Measurements from ENCODE around the gene OR5B2.
"Not testable (repeated sequence)": the region's sequence is repeated elsewhere in the genome, so short reads cannot be mapped to it uniquely, and the experiment has no call there.

The OR5B2 gene

DNA sequence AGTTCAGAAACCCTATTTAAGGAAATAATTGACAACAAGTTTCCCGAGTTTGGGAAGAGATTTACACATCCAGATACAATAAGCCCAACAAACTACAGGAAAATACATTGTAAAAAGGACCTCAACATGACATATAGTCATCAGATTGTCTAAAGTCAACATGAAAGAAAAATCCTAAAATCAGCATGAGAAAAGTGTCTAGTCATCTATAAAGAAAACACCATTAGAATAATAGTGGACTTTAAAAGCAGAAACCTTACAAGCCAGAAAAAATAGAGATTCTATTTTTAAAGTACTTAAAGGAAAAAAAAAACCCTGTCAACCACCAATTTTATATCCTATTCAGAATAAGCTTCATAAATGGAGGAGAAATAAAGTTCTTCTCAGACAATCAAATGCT lies 1.4 kb upstream of the OR5B2 start:
- no peak overlapping the region for H3K4me3 ChIP-seq (ENCODE audit: extremely low read depth, insufficient read depth, low read length, poor library complexity, severe bottlenecking)
- H3K27ac ChIP-seq (ENCODE audit: low read depth, low read length, severe bottlenecking): no peak overlapping the region
- no CpG with 5 or more reads among the region's 1 CpG for WGBS, 2 experiments (ENCODE audit: insufficient coverage in 2 of 2)
- no peaks in the 10 kb centered on the region for H3K9me3 ChIP-seq (ENCODE audit: control insufficient read depth, low read length)
- no peaks in the 10 kb centered on the region for H3K36me3 ChIP-seq (ENCODE audit: control insufficient read depth, insufficient read depth, low read length)
- no peaks in the 10 kb centered on the region for H3K4me1 ChIP-seq (ENCODE audit: control insufficient read depth, insufficient read depth, low read length, poor library complexity, severe bottlenecking)

- Histone ChIP-seq H3K4me3 (ENCODE audit: extremely low read depth, insufficient read depth, low read length, poor library complexity, severe bottlenecking) (no peak within 1 kb of the TSS), H3K4me1 (ENCODE audit: control insufficient read depth, insufficient read depth, low read length, poor library complexity, severe bottlenecking) (no peaks in the 10 kb centered on the region), H3K27ac (ENCODE audit: low read depth, low read length, severe bottlenecking) (no peak within 1 kb of the TSS), H3K36me3 (ENCODE audit: control insufficient read depth, insufficient read depth, low read length) (no peaks in the 10 kb centered on the region), H3K9me3 (ENCODE audit: control insufficient read depth, low read length) (no peaks in the 10 kb centered on the region)
- WGBS, 2 experiments (ENCODE audit: insufficient coverage in 2 of 2): no CpG with 5 or more reads among the region's 1 CpG
Measured at GRCh38 chr11:58406774-58407173, 21.1 kb downstream of the OR5B2 start, which contains the start of gene OR5B3. OR5B3 (minus strand) TSS chr11:58406874; CDS start chr11:58403409, 3,465 bp downstream.

DNA sequence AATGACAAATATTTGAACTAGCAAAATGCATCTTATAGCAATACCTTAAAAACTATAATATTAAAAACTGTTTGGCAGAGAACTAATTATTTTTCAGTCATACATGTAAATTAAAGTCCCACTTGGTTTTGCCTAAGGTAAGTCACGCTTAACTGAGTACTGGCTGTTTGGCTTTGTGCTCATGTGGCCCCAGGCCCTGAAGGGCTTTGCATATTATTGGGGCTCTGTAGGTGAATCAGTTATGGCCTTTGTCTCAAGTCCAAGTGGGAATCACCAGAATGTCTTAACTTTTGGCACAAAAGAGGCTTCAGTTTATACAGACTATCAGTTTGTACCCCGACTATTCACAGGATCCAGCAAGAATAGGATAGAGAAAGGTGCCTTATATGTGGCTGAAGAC lies 28.3 kb downstream of the OR5B2 start:
- H3K4me1 ChIP-seq (ENCODE audit: control insufficient read depth, insufficient read depth, low read length, poor library complexity, severe bottlenecking); H3K27ac ChIP-seq (ENCODE audit: low read depth, low read length, severe bottlenecking); H3K4me3 ChIP-seq (ENCODE audit: extremely low read depth, insufficient read depth, low read length, poor library complexity, severe bottlenecking); H3K36me3 ChIP-seq (ENCODE audit: control insufficient read depth, insufficient read depth, low read length): not testable (repeated sequence)
- peaks cover 12% of the 10 kb centered on the region for H3K9me3 ChIP-seq (ENCODE audit: control insufficient read depth, low read length)
- WGBS, 2 experiments (ENCODE audit: insufficient coverage in 2 of 2): no CpG with 5 or more reads among the region's 2 CpGs

GRCh38 chr11:58395581-58395980 lies 32.3 kb downstream of the OR5B2 start:
- H3K4me1 ChIP-seq (ENCODE audit: control insufficient read depth, insufficient read depth, low read length, poor library complexity, severe bottlenecking): peaks cover 14% of the 10 kb centered on the region
- WGBS, 2 experiments (ENCODE audit: insufficient coverage in 2 of 2): no CpG with 5 or more reads among the region's 2 CpGs
- no peak overlapping the region for H3K27ac ChIP-seq (ENCODE audit: low read depth, low read length, severe bottlenecking)
- H3K36me3 ChIP-seq (ENCODE audit: control insufficient read depth, insufficient read depth, low read length): no peaks in the 10 kb centered on the region
- H3K9me3 ChIP-seq (ENCODE audit: control insufficient read depth, low read length): peaks cover 12% of the 10 kb centered on the region
- no peak overlapping the region for H3K4me3 ChIP-seq (ENCODE audit: extremely low read depth, insufficient read depth, low read length, poor library complexity, severe bottlenecking)

- H3K4me3 ChIP-seq (ENCODE audit: extremely low read depth, insufficient read depth, low read length, poor library complexity, severe bottlenecking): no peak overlapping the region
- H3K27ac ChIP-seq (ENCODE audit: low read depth, low read length, severe bottlenecking): peak overlapping the region; percentile 52
- H3K9me3 ChIP-seq (ENCODE audit: control insufficient read depth, low read length): peaks cover 12% of the 10 kb centered on the region
- peaks cover 14% of the 10 kb centered on the region for H3K4me1 ChIP-seq (ENCODE audit: control insufficient read depth, insufficient read depth, low read length, poor library complexity, severe bottlenecking)
- H3K36me3 ChIP-seq (ENCODE audit: control insufficient read depth, insufficient read depth, low read length): no peaks in the 10 kb centered on the region
Measured at GRCh38 chr11:58394195-58394594, 33.7 kb downstream of the OR5B2 start.

GRCh38 chr11:58392746-58393145 lies 35.2 kb downstream of the OR5B2 start:
- no peaks in the 10 kb centered on the region for H3K36me3 ChIP-seq (ENCODE audit: control insufficient read depth, insufficient read depth, low read length)
- 60% methylated on average over 1 of the region's 1 CpG; no CpG with 5 or more reads in 1 of the 2 experiments for WGBS, 2 experiments (ENCODE audit: insufficient coverage in 2 of 2)
- H3K4me1 ChIP-seq (ENCODE audit: control insufficient read depth, insufficient read depth, low read length, poor library complexity, severe bottlenecking): peaks cover 14% of the 10 kb centered on the region
- no peak overlapping the region for H3K4me3 ChIP-seq (ENCODE audit: extremely low read depth, insufficient read depth, low read length, poor library complexity, severe bottlenecking)
- H3K27ac ChIP-seq (ENCODE audit: low read depth, low read length, severe bottlenecking): no peak overlapping the region
- peaks cover 12% of the 10 kb centered on the region for H3K9me3 ChIP-seq (ENCODE audit: control insufficient read depth, low read length)

- Histone ChIP-seq H3K36me3 (ENCODE audit: control insufficient read depth, insufficient read depth, low read length) (no peaks in the 10 kb centered on the region), H3K4me3 (ENCODE audit: extremely low read depth, insufficient read depth, low read length, poor library complexity, severe bottlenecking) (no peak overlapping the region), H3K4me1 (ENCODE audit: control insufficient read depth, insufficient read depth, low read length, poor library complexity, severe bottlenecking) (peaks cover 14% of the 10 kb centered on the region), H3K27ac (ENCODE audit: low read depth, low read length, severe bottlenecking) (no peak overlapping the region), H3K9me3 (ENCODE audit: control insufficient read depth, low read length) (peaks cover 12% of the 10 kb centered on the region)
- WGBS, 2 experiments (ENCODE audit: insufficient coverage in 2 of 2): no CpG with 5 or more reads among the region's 1 CpG
Measured at GRCh38 chr11:58391879-58392278, 36.0 kb downstream of the OR5B2 start.

DNA sequence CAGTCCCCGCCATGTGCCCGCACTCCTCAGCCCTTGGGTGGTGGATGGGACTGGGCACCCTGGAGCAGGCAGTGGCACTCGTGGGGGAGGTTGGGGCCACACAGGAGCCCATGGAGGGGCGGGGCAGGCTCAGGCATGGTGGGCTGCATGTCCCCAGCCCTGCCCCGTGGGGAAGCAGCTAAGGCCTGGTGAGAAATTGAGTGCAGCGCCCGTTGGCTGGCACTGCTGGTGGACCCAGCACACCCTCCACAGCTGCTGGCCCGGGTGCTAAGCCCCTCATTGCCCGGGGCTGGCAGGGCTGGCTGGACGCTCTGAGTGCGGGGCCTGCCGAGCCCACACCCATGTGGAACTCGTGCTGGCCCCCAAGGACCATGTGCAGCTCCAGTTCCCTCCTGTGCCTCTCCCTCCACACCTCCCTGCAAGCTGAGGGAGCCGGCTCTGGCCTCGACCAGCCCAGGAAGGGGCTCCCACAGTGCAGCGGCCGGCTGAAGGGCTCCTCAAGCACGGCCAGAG lies 37.3 kb downstream of the OR5B2 start:
- 87 to 90% methylated on average over 9 to 15 of the region's 18 CpGs for WGBS, 2 experiments (ENCODE audit: insufficient coverage in 2 of 2)
- Histone ChIP-seq H3K27ac (ENCODE audit: low read depth, low read length, severe bottlenecking) (no peak overlapping the region), H3K4me3 (ENCODE audit: extremely low read depth, insufficient read depth, low read length, poor library complexity, severe bottlenecking) (no peak overlapping the region), H3K36me3 (ENCODE audit: control insufficient read depth, insufficient read depth, low read length) (no peaks in the 10 kb centered on the region), H3K9me3 (ENCODE audit: control insufficient read depth, low read length) (peaks cover 7% of the 10 kb centered on the region), H3K4me1 (ENCODE audit: control insufficient read depth, insufficient read depth, low read length, poor library complexity, severe bottlenecking) (peaks cover 14% of the 10 kb centered on the region)
